Hematopoietic multipotent progenitor cell (in vitro differentiated cells): Measurements from ENCODE around the gene TRMT1. TPM values are rescaled to one million over a fixed set of nuclear protein-coding genes. Genes with fewer than 3 reads are reported as not detected.
"Not testable (repeated sequence)": the region's sequence is repeated elsewhere in the genome, so short reads cannot be mapped to it uniquely, and the experiment has no call there.

Experiments
- DNase-seq, 3 donors: peaks; one replicate each; pipeline ENCODE4 v3.0.0-alpha.2; 2011 to 2015; ENCODE audit warnings: low read depth in 2 of 3, low spot score in 2 of 3
- total RNA-seq: library from RNA; depleted of rRNA; stranded (reverse); fragments of >200 nt; gene quantifications from one replicate; pipeline ENCODE4 v1.2.3, GENCODE V29; 2012

TRMT1 gene
- total RNA-seq, 1 donor: 60.9 TPM

DNA sequence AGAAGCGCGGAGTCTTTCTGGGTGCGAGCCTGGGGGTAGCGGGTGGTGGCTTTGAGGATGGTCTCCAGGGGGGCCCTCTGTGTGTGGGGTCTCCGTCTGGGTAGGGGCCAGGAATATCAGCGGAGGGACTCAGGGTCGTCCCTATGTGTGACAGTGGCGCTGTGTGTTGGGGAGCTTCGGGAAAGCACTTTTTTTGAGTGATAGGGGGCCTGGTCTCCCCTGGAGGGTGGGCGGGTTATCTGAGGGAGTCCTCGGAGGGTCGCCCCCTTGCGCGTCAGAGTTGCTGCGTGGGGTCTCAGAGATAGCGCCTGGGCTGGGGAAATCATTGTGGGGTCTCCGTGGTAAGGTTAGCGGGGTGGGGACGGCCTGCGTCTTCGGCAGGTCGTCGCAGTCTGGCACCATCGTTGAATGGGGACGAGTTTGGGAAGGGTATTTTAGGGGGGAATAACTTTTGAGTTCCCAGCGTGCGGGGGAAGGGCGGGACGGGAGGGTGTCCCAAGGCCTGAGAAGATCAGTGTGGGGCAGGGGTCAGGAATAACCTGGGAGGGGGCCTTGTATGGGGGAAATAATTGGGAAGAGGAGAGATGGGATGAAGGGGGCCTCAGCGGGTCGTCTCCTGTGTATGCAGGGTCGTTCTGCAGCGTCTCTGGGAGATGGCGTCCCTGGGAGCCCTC lies 34.5 kb upstream of the TRMT1 start:
- DNase-seq: peak in 2 of 3 donors; percentile 38 to 48

DNA sequence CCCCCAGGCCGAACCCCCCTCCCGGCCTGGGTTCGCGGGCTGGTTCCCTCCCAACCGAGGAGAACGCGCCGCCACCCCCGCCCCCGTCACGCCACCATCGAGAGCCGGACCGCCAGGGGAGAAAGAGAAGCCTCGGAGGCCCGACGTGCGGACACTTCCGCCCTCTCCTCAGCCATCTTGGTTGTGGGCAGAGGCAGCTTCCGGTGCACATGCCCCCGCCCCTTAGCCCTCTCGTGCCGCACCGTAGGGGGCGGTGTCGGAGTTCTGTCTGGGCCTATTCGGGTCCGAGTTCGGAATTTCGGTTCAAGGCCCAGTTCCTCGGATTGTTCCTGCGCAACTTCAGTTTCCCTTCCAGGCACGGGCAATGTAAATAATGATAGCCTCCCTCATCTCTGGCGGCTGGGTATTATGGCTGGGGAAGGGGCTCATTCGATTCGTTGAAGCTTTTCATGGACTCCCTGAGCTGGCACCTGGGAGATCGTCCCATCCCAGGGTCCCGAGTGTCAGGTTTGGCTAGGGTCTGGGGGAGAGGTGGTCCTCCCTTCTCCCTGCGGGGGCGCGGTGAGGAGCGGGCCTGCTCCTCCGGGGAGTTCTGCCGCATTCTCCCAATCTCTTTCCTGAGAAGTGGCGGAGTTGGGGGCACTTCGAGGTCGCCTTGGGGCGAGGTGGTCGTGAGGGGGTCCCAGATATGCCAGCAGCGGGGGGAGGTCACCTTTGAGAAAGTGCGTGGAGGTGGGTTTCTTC lies 33.8 kb upstream of the TRMT1 start, which contains the start of the genes IER2 and STX10:
IER2 (plus strand) TSS at position 225 of the 744 bp plus-strand sequence. CDS start 2,776 bp downstream, outside the sequence.
STX10 (minus strand) TSS at position 189 of the 744 bp plus-strand sequence. CDS start 202 bp downstream, outside the sequence.
- DNase-seq: peak; percentile 78 to 94 (median 94)

DNA sequence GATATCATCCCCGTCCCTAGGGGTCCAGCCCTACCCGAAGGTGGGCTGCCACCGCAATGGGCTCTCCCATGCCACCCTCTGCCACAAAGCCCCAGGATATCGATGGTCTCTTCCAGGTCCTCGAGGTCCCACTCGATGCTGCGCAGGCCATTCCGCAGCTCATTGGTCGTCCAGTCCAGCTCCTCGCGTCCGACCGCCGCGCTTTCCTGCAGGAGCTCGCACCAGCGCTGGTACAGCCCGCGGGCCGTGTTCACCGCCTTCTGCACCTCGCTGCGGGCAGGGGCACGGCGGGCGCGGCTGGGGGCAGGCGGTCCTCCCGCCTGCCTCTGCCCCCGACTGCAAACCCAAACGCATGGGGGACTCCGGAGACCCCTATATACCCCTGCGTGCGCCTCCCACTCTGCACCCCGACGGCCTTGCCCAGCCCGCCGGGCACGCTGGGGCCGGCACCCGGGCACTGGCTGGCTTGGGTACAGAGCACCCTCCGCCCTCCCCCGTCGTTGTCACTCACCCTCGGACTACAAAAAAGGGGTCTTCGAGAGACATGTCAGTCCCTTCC lies 33.2 kb upstream of the TRMT1 start:
- DNase-seq: peak in 1 of 3 donors; percentile 30

DNA sequence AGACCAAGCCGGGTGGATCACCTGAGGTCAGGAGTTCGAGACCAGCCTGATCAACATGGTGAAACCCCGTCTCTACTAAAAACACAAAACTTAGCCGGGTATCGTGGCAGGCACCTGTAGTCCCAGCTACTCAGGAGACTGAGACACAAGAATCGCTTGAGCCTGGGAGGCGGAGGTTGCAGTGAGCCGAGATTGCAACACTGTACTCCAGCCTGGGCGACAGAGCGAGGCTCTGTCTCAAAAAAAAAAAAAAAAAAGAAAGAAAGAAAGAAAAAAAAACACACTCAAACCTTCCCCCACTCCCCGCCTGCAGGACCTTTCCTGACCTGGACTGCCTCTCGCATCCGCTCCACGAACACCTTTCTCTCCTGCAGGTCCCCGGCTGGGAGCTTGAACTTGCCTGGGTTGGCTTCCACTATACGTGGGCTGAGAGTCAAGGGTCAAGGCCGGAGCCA lies 32.7 kb upstream of the TRMT1 start:
- DNase-seq: not testable (repeated sequence)

DNA sequence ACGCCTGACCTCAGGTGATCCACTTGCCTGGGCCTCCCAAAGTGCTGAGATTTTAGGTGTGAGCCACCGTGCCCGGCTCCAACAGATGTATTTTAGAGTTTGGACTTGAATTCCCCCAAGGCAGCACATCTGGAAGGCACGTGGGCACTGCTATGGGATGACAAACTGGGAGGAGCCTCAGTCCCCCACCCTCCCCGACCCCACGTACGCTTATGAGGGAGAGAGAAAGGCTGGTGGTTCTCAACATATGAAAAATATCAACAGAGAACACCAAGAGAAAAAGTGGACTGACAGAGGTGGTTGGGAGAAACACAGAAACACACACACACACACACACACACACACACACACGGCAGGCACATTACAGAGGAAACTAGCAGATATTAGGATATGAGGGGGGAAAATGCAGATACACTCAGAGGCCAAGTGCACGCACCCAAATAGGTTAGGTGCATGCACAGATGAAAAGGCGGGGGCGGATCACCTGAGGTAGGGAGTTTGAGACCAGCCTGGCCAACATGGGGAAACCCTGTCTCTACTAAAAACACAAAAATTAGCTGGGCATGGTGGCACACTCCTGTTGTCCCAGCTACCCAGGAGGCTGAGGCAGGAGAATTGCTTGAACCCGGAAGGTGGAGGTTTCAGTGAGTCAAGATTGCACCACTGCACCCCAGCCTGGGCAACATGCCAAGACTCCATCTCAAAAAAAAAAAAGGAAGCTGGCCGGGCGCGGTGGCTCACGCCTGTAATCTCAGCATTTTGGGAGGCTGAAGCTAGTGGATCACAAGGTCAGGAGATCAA lies 30.4 kb upstream of the TRMT1 start:
- peak in 1 of 3 donors; percentile 63 for DNase-seq

DNA sequence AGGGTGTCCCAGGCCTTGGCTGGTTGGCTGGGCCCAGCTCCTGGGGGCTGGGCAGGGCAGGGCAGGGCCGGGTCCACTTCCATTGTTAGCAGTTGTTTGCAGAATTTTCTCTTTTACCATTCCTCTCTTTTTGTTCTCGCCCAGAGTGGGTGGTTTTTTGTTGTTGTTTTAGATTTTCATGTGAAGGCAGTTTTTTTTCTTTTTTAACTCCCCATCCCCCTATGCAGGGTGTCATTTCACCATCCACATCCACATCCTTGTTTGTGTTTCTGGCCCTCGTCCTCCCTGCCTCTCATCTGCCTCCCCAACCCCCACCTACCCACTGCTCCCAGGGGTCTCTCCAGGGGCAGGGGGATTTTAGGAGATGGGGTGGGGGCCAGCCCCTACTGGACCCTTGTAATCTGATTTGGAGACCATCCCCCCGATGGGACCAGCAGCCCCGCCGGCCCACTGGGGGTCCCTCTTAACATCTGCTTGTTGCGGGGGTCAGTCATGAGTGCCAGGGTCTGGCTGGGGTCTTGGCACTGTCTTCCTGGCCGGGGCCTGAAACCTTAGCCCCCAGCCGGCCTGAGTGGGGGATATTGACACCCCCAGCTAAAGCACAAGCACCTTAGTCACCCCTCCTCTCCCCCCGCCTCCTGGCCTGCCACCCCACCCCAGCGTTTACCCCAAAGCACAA lies 23.2 kb upstream of the TRMT1 start:
- no peak for DNase-seq

DNA sequence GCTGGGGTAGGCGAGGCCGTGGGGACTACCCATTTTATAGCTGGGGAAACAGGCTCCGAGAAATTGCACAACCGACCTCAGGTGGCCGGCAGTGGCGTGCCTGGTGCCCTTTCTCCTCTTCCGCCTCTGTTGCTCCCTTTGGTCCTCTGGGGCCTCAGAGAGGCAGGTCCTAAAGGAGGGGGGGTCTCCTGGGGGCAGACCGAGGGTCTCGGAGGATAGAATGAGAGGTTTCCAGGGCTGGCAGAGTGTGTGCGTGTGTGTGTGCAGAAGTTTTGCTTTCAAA lies 22.3 kb upstream of the TRMT1 start:
- no peak for DNase-seq

DNA sequence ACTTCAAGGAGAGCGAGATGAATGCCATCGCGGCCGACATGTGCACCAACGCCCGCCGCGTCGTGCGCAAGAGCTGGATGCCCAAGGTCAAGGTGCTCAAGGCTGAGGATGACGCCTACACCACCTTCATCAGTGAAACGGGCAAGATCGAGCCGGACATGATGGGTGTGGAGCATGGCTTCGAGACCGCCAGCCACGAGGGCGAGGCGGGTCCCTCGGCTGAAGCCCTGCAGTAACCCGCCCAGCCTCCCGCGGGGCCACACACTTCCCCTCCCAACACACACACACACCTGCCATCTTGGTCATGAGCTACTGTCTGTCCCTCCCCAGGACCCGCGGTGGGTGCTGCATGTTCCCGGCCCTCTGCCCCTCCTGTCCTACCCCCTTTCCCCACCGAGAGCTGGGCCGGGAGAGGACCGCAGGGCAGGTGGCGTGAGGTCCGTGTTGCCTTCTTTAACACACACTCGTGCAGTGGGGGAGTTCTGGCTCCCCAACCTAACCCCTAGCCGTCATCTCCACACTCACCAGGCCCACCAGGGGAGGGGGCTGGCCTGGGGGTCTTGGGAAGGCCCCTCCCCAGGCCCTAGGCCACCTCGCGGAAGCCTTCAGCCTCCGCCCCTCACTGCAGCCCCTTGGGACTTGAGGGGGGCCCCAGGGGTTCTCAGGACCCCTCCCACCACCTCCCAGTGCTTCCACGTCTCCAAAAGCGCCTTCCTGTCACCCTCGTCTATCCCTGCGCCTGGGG lies 21.8 kb upstream of the TRMT1 start:
- no peak for DNase-seq

DNA sequence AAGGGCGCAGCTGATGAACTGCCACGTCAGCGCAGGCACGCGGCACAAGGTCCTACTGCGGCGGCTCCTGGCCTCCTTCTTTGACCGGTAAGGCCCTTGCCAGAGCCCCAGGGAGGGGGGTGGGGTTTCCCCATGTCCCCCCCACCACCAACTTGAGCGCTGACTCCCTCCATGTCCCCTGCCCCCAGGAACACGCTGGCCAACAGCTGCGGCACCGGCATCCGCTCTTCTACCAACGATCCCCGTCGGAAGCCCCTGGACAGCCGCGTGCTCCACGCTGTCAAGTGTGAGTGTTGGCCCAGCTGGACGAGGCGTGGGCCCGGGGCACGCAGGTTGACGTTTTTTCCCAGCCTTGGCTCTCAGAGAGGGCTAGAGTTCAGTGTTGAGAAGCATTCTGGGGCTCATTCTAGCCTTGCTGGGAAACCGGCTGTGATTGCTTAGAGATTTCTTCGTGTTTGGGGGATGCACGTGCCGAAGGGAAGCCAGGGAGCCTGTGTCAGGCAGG lies 20.8 kb upstream of the TRMT1 start:
- no peak for DNase-seq

DNA sequence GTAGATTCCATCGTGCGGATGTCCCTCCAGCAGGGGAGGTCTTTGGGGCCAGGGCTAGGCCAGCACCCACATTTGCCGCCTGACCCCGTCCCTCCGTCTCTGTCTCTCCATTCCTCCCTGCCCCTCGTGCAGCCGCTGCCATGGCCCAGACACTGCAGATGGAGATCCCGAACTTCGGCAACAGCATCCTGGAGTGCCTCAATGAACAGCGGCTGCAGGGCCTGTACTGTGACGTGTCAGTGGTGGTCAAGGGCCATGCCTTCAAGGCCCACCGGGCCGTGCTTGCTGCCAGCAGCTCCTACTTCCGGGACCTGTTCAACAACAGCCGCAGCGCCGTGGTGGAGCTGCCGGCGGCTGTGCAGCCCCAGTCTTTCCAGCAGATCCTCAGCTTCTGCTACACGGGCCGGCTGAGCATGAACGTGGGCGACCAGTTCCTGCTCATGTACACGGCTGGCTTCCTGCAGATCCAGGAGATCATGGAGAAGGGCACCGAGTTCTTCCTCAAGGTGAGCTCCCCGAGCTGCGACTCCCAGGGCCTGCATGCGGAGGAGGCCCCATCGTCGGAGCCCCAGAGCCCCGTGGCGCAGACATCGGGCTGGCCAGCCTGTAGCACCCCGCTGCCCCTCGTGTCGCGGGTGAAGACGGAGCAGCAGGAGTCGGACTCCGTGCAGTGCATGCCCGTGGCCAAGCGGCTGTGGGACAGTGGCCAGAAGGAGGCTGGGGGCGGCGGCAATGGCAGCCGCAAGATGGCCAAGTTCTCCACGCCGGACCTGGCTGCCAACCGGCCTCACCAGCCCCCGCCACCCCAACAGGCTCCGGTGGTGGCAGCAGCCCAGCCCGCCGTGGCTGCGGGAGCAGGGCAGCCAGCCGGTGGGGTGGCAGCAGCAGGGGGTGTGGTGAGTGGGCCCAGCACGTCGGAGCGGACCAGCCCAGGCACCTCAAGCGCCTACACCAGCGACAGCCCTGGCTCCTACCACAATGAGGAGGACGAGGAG lies 18.8 kb upstream of the TRMT1 start:
- DNase-seq: no peak

DNA sequence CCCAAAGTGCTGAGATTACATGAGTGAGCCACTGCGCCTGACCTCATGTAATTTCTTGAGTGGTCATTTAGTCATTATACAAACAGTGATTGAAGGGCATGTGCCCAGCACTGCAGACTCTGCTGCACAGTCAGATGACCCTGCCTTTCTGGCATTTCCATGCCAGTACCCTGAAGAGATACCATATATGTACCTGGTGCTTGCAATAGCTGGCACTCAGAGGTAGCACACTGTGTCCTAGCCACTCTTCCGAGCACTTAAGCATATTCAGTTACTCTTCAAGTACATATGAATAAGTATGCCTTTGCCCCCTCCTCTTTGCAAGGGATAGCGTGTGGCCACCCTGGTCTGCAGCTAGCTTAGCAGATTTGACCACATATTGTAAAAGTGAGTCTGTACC lies 18.1 kb upstream of the TRMT1 start:
- DNase-seq: no peak

DNA sequence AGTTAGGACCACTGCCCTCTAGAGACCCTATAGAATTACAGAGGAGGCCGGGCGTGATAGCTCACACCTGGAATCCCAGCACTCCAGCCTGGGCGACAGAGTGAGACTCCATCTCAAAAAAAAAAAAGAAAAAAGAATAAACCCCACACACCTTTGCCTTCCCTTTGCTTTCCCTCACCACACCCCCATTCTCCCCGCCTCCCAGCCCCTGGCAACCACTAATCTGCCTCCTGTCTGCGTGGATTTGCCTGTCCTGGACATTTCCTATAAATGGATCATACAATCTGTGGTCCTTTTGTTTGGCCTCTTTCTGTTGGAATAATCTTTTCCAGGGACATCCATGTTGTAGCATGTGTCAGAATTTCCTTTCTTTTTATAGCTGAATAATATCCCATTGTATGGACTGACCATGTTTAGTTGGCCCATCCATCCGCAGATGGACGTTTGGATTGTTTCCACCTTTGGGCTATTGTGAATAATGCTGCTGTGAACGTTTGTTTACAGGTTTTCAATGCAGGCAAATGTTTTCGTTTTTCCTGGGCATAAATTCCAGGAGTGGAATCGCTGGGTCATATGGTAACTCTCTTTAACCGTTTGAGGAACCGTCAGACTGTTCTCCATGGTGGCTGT lies 16.8 kb upstream of the TRMT1 start:
- DNase-seq: no peak

DNA sequence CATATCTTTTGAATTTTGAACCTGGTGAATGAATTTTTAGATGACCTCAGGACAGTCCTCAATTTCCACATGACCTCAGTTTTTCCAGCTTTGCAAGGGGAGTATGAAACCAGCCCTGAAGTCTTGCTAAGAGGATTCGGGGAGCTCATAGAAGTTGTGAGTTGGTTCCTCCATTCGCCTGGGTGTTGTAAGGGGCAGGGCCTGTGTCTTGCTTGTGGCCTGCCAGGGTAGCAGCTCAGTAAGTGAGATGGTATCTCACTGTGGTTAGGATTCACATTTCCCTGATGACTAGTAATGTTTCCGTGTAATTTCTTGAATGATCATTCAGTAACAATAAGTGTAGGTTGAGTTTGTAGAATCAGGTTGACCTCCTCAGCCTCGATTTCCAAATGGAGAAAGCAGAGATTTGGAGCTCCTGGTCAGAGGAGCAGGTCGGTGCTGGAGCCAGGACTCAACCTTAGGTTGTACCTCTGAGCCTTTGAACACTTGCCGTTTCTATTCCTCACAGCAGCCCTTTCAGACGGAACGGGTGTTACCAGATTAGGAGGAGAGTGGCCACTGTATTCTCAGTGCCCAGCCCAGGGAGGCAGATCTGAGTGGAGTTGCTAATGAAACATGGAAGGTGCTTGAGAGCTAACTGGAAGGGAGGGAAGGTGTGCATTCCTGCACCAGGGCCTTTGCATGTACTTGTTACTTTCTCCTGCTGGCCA lies 16.1 kb upstream of the TRMT1 start:
- peak in 2 of 3 donors; percentile 53 to 82 for DNase-seq

DNA sequence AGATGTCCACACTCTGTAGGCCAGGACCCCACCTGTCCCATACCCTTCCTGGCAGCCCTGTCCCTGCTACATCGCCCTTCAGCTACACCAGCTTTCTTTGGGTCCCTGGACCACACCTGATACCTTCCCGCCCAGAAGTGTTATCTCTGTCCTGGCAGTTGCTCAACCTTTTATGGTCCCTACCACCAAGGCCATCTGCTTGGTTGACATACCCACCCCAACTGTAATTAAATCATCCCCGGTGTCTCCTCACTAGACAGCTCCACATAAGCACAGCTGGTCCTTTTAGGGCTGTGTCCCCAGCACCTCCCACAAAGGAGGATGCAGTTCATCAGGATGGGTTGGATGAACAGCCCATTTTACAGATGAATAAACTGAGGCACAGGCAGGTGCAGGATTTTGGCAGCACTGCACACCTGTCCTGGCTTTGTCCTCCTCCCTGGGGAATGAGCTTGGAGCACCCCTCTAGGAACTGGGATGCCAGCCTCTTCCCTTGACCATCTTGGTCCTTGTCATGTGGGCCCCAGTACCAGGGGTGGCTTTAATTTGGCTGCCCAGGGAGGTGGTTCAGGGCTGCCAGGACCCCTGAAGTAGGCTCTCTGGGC lies 14.4 kb upstream of the TRMT1 start:
- DNase-seq: no peak

DNA sequence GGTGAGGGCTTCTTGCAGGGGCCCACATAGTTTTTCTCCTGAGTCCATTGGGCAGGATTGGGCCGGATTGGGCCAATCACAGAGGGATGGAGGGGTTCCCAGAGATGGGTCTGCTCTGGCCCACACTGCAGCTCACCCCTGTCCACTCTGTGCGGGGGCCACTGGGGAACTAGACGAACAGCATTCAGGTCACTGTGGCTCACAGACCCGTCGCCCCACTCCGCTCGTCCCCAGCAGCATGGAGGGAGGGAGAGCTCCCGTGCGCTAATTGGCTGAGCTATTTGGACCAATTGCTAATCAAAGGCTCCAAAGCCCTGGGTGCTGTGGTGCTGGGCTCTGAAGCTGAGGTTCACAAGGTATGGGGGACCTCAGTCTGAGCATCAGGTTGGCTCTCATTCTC lies 12.8 kb upstream of the TRMT1 start:
- DNase-seq: no peak

DNA sequence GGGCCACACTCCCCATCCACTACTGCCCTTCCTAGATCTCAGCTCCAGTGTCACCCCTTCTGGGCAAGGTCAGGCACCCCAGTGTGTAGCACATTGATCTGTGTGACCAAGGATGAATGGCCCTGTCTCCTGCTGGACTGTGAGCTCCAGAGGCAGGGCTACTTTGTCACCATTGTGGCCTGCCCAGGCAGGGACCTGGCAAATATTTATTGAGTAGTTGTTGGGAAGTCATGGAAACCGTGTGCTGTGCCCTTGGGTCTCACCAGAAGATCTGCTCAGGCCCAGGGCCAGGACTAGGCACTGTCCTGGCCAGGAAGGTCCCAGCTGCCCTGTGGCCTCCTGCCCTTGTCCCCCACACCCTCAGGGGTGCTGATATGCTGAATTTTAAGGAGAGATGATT lies 12.0 kb upstream of the TRMT1 start:
- no peak for DNase-seq
